Endothelial cell of umbilical vein (primary cell): ENCODE results near the gene KIAA1755. TPM values are rescaled to one million over a fixed set of nuclear protein-coding genes. Genes with fewer than 3 reads are reported as not detected.

Experiments
- BruUV-seq: library from RNA; stranded (reverse); fragments of 400-500 nt; replicated peaks from 2 replicates; lab custom pipeline; 2021; lab: Mats Ljungman, UMichigan
- CTCF ChIA-PET: fragments of 300-600, 350-600 bp; sonication (Branson Sonifier 250); formaldehyde crosslinking; loops from one replicate; lab custom pipeline; 2021; ENCODE audit warnings: antibody characterized with exemption, inconsistent platforms; lab: Charles Lee
- POLR2A ChIA-PET: fragments of 300-600, 350-600 bp; sonication (Branson Sonifier 250); formaldehyde crosslinking; loops from one replicate; lab custom pipeline; 2021; ENCODE audit warnings: antibody characterized with exemption, inconsistent platforms; lab: Charles Lee
- DNase-seq: peaks from one replicate; pipeline ENCODE4 v3.0.0-alpha.2; 2011; ENCODE audit warnings: low read depth, low spot score
- FAIRE-seq: peaks from 2 replicates; lab custom pipeline; 2011; peaks lifted over from hg19 to GRCh38; lab: Jason Lieb, UNC
- H2AFZ ChIP-seq: 2 replicates; pipeline ENCODE4 v1.6.0; 2012; ENCODE audit warnings: low read depth, low read length, control low read depth, inconsistent platforms
- H3K27ac ChIP-seq: 2 replicates; pipeline ENCODE4 v1.5.1; 2011; ENCODE audit warnings: low read depth, mild to moderate bottlenecking, control low read depth, low read length, moderate library complexity; ENCODE audit not compliant: insufficient read depth
- H3K27me3 ChIP-seq, 2 experiments: 2 replicates each; pipeline versions ENCODE4 v1.6.0 to v1.6.1; 2011; ENCODE audit warnings: low read length in 2 of 2, mixed read lengths in 1 of 2; ENCODE audit not compliant: control insufficient read depth in 2 of 2, insufficient read depth in 2 of 2
- H3K36me3 ChIP-seq, 2 experiments: 2 replicates in 1 of 2; 3 replicates in 1 of 2; pipeline ENCODE4 v1.5.1; 2011; ENCODE audit warnings: low read length in 2 of 2, mild to moderate bottlenecking in 1 of 2, moderate library complexity in 1 of 2; ENCODE audit not compliant: control insufficient read depth in 2 of 2, insufficient read depth in 2 of 2; ENCODE audit errors: extremely low read depth in 1 of 2
- H3K4me1 ChIP-seq: 3 replicates; pipeline ENCODE4 v1.5.1; 2011; ENCODE audit warnings: mild to moderate bottlenecking, low read length; ENCODE audit not compliant: control insufficient read depth, insufficient read depth; ENCODE audit errors: extremely low read depth
- H3K4me2 ChIP-seq: 2 replicates; pipeline ENCODE4 v1.6.1; 2011; ENCODE audit warnings: low read length, control low read depth, mixed read lengths; ENCODE audit not compliant: insufficient read depth
- H3K4me3 ChIP-seq, 3 experiments: fragments of 200-600 bp in 1 of 3; sonication (generic), shearing (Covaris generic) in 1 of 3; replicated peaks in 1 of 3; 2 replicates each; pipeline ENCODE4 v1.5.1; 2011 to 2016; ENCODE audit warnings: control low read depth in 3 of 3, low read length in 3 of 3, mild to moderate bottlenecking in 2 of 3, inconsistent platforms in 1 of 3, low read depth in 1 of 3, moderate library complexity in 1 of 3; ENCODE audit not compliant: insufficient read depth in 1 of 3
- H3K79me2 ChIP-seq: 2 replicates; pipeline ENCODE4 v1.6.0; 2012; ENCODE audit warnings: low read length, inconsistent platforms; ENCODE audit not compliant: control insufficient read depth, insufficient read depth
- H3K9ac ChIP-seq: replicated peaks from 2 replicates; pipeline ENCODE3; 2011; ENCODE audit warnings: low read length, control low read depth; ENCODE audit not compliant: insufficient read depth; ENCODE audit errors: extremely low read depth
- H3K9me1 ChIP-seq: replicated peaks from 3 replicates; pipeline ENCODE4 v1.6.0; 2011; ENCODE audit warnings: mild to moderate bottlenecking, low read length; ENCODE audit not compliant: control insufficient read depth, insufficient read depth; ENCODE audit errors: extremely low read depth
- H3K9me3 ChIP-seq: replicated peaks from 2 replicates; pipeline ENCODE4 v1.5.1; 2012; ENCODE audit warnings: low read length, inconsistent platforms; ENCODE audit not compliant: control insufficient read depth, insufficient read depth
- H4K20me1 ChIP-seq: replicated peaks from 2 replicates; pipeline ENCODE3; 2011; ENCODE audit warnings: mild to moderate bottlenecking, low read length; ENCODE audit not compliant: control insufficient read depth, insufficient read depth; ENCODE audit errors: extremely low read depth
- CTCF ChIP-seq, 2 donors: IDR thresholded peaks; 1 replicate in 1 of 2; 2 replicates in 1 of 2; pipeline ENCODE4 v1.5.1; 2011; ENCODE audit warnings: low read length in 2 of 2, mild to moderate bottlenecking in 2 of 2, moderate library complexity in 2 of 2, control low read depth in 1 of 2, inconsistent platforms in 1 of 2, low read depth in 1 of 2; ENCODE audit not compliant: insufficient read depth in 1 of 2; ENCODE audit errors: extremely low read depth in 1 of 2
- EZH2 ChIP-seq: IDR thresholded peaks from 2 replicates; pipeline ENCODE4 v1.6.1; 2012; ENCODE audit warnings: borderline replicate concordance, low read depth, mild to moderate bottlenecking, moderate library complexity, low read length, inconsistent platforms; ENCODE audit not compliant: severe bottlenecking
- FOS ChIP-seq: IDR thresholded peaks from 2 replicates; pipeline ENCODE4 v1.6.1; 2011; ENCODE audit warnings: mild to moderate bottlenecking, low read length, moderate library complexity, borderline replicate concordance; ENCODE audit not compliant: insufficient read depth
- GATA2 ChIP-seq: IDR thresholded peaks from 2 replicates; pipeline ENCODE4 v1.7.0; 2011; ENCODE audit warnings: low read depth, mild to moderate bottlenecking, moderate library complexity, mixed read lengths, low read length; ENCODE audit not compliant: insufficient read length, insufficient read depth
- JUN ChIP-seq: IDR thresholded peaks from 2 replicates; pipeline ENCODE4 v1.6.1; 2011; ENCODE audit warnings: borderline replicate concordance, low read depth; ENCODE audit not compliant: insufficient read length, insufficient read depth
- MAX ChIP-seq: IDR thresholded peaks from 2 replicates; pipeline ENCODE4 v1.6.1; 2011; ENCODE audit not compliant: insufficient read depth, insufficient read length
- POLR2A ChIP-seq: IDR thresholded peaks from 2 replicates; pipeline ENCODE4 v1.6.1; 2012; ENCODE audit warnings: low read depth, mild to moderate bottlenecking, control low read depth, low read length
- POLR2AphosphoS5 ChIP-seq: IDR thresholded peaks from 2 replicates; pipeline ENCODE4 v1.6.1; 2012; ENCODE audit warnings: low read depth, mild to moderate bottlenecking, control low read depth, low read length, moderate library complexity; ENCODE audit not compliant: insufficient read depth
- dilution Hi-C: fragments of 300-500 bp; cut with MboI; formaldehyde crosslinking; loops from one replicate; pipeline ENCODE4 v1.15.0; 2019; ENCODE audit warnings: low sequenced_read_pairs; ENCODE audit not compliant: extremely low pct_ligation_motif_present
- intact Hi-C: fragments of 100-400 bp; cut with micrococcal nuclease; formaldehyde crosslinking; loops from one replicate; pipeline ENCODE4 v1.10.0; 2022
- polyA plus RNA-seq, 4 experiments: library from polyadenylated mRNA; depleted of rRNA in 3 of 4; stranded (reverse) in 3 of 4; unstranded in 1 of 4; fragments of >200 nt; gene quantifications; 2 replicates each; pipeline versions ENCODE4 v1.2.1 to v1.2.3, GENCODE V29; 2011 to 2012; ENCODE audit warnings: missing spikeins in 1 of 4
- total RNA-seq: library from RNA; stranded (reverse); gene quantifications from 2 replicates; pipeline ENCODE4 v1.2.3, GENCODE V29; 2021

KIAA1755 gene
- total and polyA plus RNA-seq, 2 donors (not counting 3 experiments of a cell fraction or from before 2014, with no cell fraction given) = 0.36 to 0.51 TPM

GRCh38 chr20:38222231-38222922 lies 38.2 kb downstream of the KIAA1755 start:
- no peaks in the 10 kb centered on the region for H3K9me3 ChIP-seq
- H3K4me2 ChIP-seq = no peak overlapping the region
- intact Hi-C loops = loop anchor here (1.0 to 5.0 kb wide), 3 partner anchors 230 to 465 kb away; no protein-coding TSS in a partner anchor
- ChIA-PET POLR2A (interaction anchor here (0.6 kb wide), 1 partner anchor 56 kb away, joined by 3 read pairs; no protein-coding TSS in a partner anchor), CTCF (interaction anchor here (1.3 to 9.5 kb wide), 22 partner anchors 26 to 658 kb away, joined by 3 to 156 read pairs (median 13); partner anchors contain the start of genes BPI and TGM2)
- no TSS peak for BruUV-seq
- H2AFZ ChIP-seq = no peak overlapping the region
- FAIRE-seq = peak; percentile 86
- H3K9ac ChIP-seq = no peak overlapping the region
- TF ChIP-seq JUN (no peak), POLR2AphosphoS5 (no peak), MAX (no peak), EZH2 (no peak), GATA2 (no peak), CTCF (IDR thresholded peaks at IDR 0.05; ENCODE audit: extremely low read depth in 1 of 2, insufficient read depth in 1 of 2, low read depth in 1 of 2, low read length in 2 of 2) (peak; percentile 92 to 95), POLR2A (no peak), FOS (no peak)
- no peaks in the 10 kb centered on the region for H4K20me1 ChIP-seq
- peaks cover 10% of the 10 kb centered on the region for H3K4me1 ChIP-seq
- H3K4me3 ChIP-seq = no peak overlapping the region
- no peaks in the 10 kb centered on the region for H3K27me3 ChIP-seq
- peak; percentile 65 for DNase-seq
- dilution Hi-C loops = no loop called here
- no peaks in the 10 kb centered on the region for H3K36me3 ChIP-seq
- H3K9me1 ChIP-seq = no peaks in the 10 kb centered on the region
- H3K79me2 ChIP-seq = no peaks in the 10 kb centered on the region
- H3K27ac ChIP-seq = no peak overlapping the region
